ENCODE results near the gene UPK1A.

UPK1A gene

GRCh38 chr19:35666251-35666913 is at the start of gene UPK1A:
Gene UPK1A, plus strand, starts transcription at chr19:35666517. Its CDS starts 296 bp downstream, at chr19:35666813.
- no peak for DNase-seq

- no peak for DNase-seq
These were observed 47.5 kb upstream of the UPK1A start for GRCh38 chr19:35618857-35619256.

GRCh38 chr19:35619290-35619923 is 46.9 kb upstream of the UPK1A start:
- DNase-seq: no peak

GRCh38 chr19:35620001-35620400 is 46.3 kb upstream of the UPK1A start:
- DNase-seq: no peak

GRCh38 chr19:35621708-35622107 is 44.6 kb upstream of the UPK1A start:
- no peak for DNase-seq

- DNase-seq: no peak
These were observed 43.6 kb upstream of the UPK1A start for GRCh38 chr19:35622750-35623149.

- DNase-seq: no peak
These were observed 42.8 kb upstream of the UPK1A start for GRCh38 chr19:35623327-35624010.

GRCh38 chr19:35628264-35628564 is 38.1 kb upstream of the UPK1A start:
- no peak for DNase-seq

- DNase-seq: peak; percentile 96
These were observed 37.6 kb upstream of the UPK1A start, which contains the start of gene RBM42 for GRCh38 chr19:35628565-35629331. Gene RBM42, plus strand, starts transcription at chr19:35629036. Its CDS starts 118 bp downstream, at chr19:35629154.

GRCh38 chr19:35629332-35629633 is 37.0 kb upstream of the UPK1A start:
- no peak for DNase-seq

GRCh38 chr19:35633727-35634440 is 32.4 kb upstream of the UPK1A start:
- DNase-seq: no peak

- no peak for DNase-seq
These were observed 29.7 kb upstream of the UPK1A start for GRCh38 chr19:35636651-35637050.

GRCh38 chr19:35637165-35637564 is 29.2 kb upstream of the UPK1A start:
- DNase-seq: no peak

GRCh38 chr19:35639321-35639639 is 27.0 kb upstream of the UPK1A start:
- DNase-seq: no peak

- DNase-seq: no peak
These were observed 26.5 kb upstream of the UPK1A start for GRCh38 chr19:35639863-35640262.

- DNase-seq: peak; percentile 35 to 51
These were observed 24.7 kb upstream of the UPK1A start, which contains the start of gene ETV2 for GRCh38 chr19:35641515-35642151. Gene ETV2, plus strand, starts transcription at chr19:35641745. Its CDS starts 716 bp downstream, at chr19:35642461.

- DNase-seq: no peak
These were observed 24.0 kb upstream of the UPK1A start for GRCh38 chr19:35642312-35642711.

GRCh38 chr19:35642798-35643254 is 23.5 kb upstream of the UPK1A start:
- DNase-seq: no peak

GRCh38 chr19:35643255-35644205 is 22.8 kb upstream of the UPK1A start:
- peak; percentile 80 to 82 for DNase-seq

GRCh38 chr19:35644206-35644986 is 21.9 kb upstream of the UPK1A start:
- peak; percentile 95 to 97 for DNase-seq
